Lung (tissue), 12 donors: ENCODE data around the gene SPRYD3. TPM values are rescaled to one million over a fixed set of nuclear protein-coding genes. Genes with fewer than 3 reads are reported as not detected.

Experiments
- ATAC-seq: fragments of 200-7000 bp; cut with Tn5 transposase; one replicate; pipeline ENCODE4 v1.9.1; 2020; ENCODE audit warnings: moderate number of reproducible peaks; ENCODE audit not compliant: insufficient read depth, low FRiP score
- DNase-seq, 3 donors: peaks; one replicate each; pipeline ENCODE4 v3.0.0-alpha.2; 2013 to 2017
- H3K27ac ChIP-seq, 2 donors: one replicate each; pipeline ENCODE4 v1.5.1; 2013; ENCODE audit warnings: mild to moderate bottlenecking in 2 of 2, moderate library complexity in 2 of 2, control low read depth in 1 of 2, inconsistent platforms in 1 of 2, low read depth in 1 of 2, low read length in 1 of 2
- H3K27me3 ChIP-seq, 3 donors: one replicate each; pipeline ENCODE4 v1.5.1; 2013; ENCODE audit warnings: low read length in 2 of 3; ENCODE audit not compliant: control insufficient read depth in 3 of 3, insufficient read depth in 3 of 3
- H3K36me3 ChIP-seq, 4 donors: one replicate each; pipeline ENCODE4 v1.5.1; 2013; ENCODE audit warnings: low read length in 4 of 4, mild to moderate bottlenecking in 1 of 4, moderate library complexity in 1 of 4; ENCODE audit not compliant: control insufficient read depth in 4 of 4, insufficient read depth in 4 of 4
- H3K4me1 ChIP-seq, 5 donors: one replicate each; pipeline ENCODE4 v1.5.1; 2013; ENCODE audit warnings: low read length in 5 of 5, mild to moderate bottlenecking in 2 of 5, moderate library complexity in 1 of 5; ENCODE audit not compliant: control insufficient read depth in 5 of 5, insufficient read depth in 5 of 5
- H3K4me3 ChIP-seq: one replicate; pipeline ENCODE4 v1.5.1; 2013; ENCODE audit warnings: mild to moderate bottlenecking, control low read depth, moderate library complexity
- H3K9ac ChIP-seq, 2 donors: one replicate each; pipeline ENCODE4 v1.5.1; 2013; ENCODE audit warnings: low read length in 2 of 2, control low read depth in 1 of 2; ENCODE audit not compliant: insufficient read depth in 1 of 2
- H3K9me3 ChIP-seq, 4 donors: one replicate each; pipeline ENCODE4 v1.5.1; 2013; ENCODE audit warnings: low read length in 3 of 4, mild to moderate bottlenecking in 1 of 4, moderate library complexity in 1 of 4; ENCODE audit not compliant: control insufficient read depth in 4 of 4, insufficient read depth in 3 of 4
- CTCF ChIP-seq: IDR thresholded peaks from 2 replicates; pipeline ENCODE4 v1.5.1; 2012; ENCODE audit warnings: mild to moderate bottlenecking; ENCODE audit errors: control extremely low read depth, extremely low read depth
- WGBS, 2 donors: extraction: QIAGEN DNeasy Blood & Tissue Kit; methylation state at CpG; one replicate each; pipeline ENCODE4 v1.1.7; 2013; 5-methylcytosine and 5-hydroxymethylcytosine counted together
- polyA plus RNA-seq, 2 donors: library from polyadenylated mRNA; stranded (reverse); fragments of 200-250 nt; gene quantifications; one replicate each; pipeline ENCODE4 v1.2.1, GENCODE V29; 2013
- total RNA-seq, 2 donors: library from RNA; depleted of rRNA in 1 of 2; stranded (reverse); fragments of >200 nt in 1 of 2; gene quantifications; one replicate each; pipeline ENCODE4 v1.2.1, GENCODE V29; 2014 to 2021
- donor health status: control.
- donor health status: control.
- donor health status: Bipolar disorder and iron deficiency.
- donor health status: healthy.
- donor health status: DM: yes; HTN: yes; CAD: no.

The SPRYD3 gene
- total and polyA plus RNA-seq, 4 donors, result 17.1 to 60.2 (median 34.9) TPM

GRCh38 chr12:53060721-53061276, 18.4 kb downstream of the SPRYD3 start:
- H3K4me1 ChIP-seq, result peaks cover 0 to 20% (median 11%) of the 10 kb centered on the region in 5 donors
- no peaks in the 10 kb centered on the region for H3K27me3 ChIP-seq
- H3K36me3 ChIP-seq, result peaks cover 0 to 78% (median 59%) of the 10 kb centered on the region in 4 donors
- TF ChIP-seq CTCF, result no peak
- 55 to 65% methylated on average over 18 of the region's 18 CpGs for WGBS, 2 donors
- H3K9ac ChIP-seq, result no peak overlapping the region
- no peak overlapping the region for H3K4me3 ChIP-seq
- peak overlapping the region in 1 of 2 donors; percentile 43 for H3K27ac ChIP-seq
- ATAC-seq (no peak), DNase-seq (no peak)
- no peaks in the 10 kb centered on the region for H3K9me3 ChIP-seq

- 86 to 88% methylated on average over 17 of the region's 17 CpGs for WGBS, 2 donors
- Histone ChIP-seq H3K9ac (no peak overlapping the region), H3K4me3 (no peak overlapping the region), H3K36me3 (peaks cover 0 to 78% (median 62%) of the 10 kb centered on the region in 4 donors), H3K27ac (peak overlapping the region in 1 of 2 donors; percentile 43), H3K9me3 (no peaks in the 10 kb centered on the region), H3K27me3 (no peaks in the 10 kb centered on the region), H3K4me1 (peaks cover 0 to 20% (median 11%) of the 10 kb centered on the region in 5 donors)
- DNase-seq, result no peak
- no peak for TF ChIP-seq CTCF
- no peak for ATAC-seq
Observed at GRCh38 chr12:53060064-53060720, 19.0 kb downstream of the SPRYD3 start.

- Histone ChIP-seq H3K9ac (no peak overlapping the region), H3K9me3 (no peaks in the 10 kb centered on the region), H3K27me3 (no peaks in the 10 kb centered on the region), H3K4me1 (peaks cover 0 to 24% (median 11%) of the 10 kb centered on the region in 5 donors), H3K4me3 (no peak overlapping the region), H3K36me3 (peaks cover 0 to 74% (median 64%) of the 10 kb centered on the region in 4 donors), H3K27ac (no peak overlapping the region)
- DNase-seq (no peak), ATAC-seq (no peak)
- no peak for TF ChIP-seq CTCF
- WGBS, 2 donors, result 93 to 96% methylated on average over 24 of the region's 24 CpGs
Observed at GRCh38 chr12:53059434-53060063, 19.6 kb downstream of the SPRYD3 start.
